Measurements from ENCODE around the gene DDX54.

The DDX54 gene, protein sequence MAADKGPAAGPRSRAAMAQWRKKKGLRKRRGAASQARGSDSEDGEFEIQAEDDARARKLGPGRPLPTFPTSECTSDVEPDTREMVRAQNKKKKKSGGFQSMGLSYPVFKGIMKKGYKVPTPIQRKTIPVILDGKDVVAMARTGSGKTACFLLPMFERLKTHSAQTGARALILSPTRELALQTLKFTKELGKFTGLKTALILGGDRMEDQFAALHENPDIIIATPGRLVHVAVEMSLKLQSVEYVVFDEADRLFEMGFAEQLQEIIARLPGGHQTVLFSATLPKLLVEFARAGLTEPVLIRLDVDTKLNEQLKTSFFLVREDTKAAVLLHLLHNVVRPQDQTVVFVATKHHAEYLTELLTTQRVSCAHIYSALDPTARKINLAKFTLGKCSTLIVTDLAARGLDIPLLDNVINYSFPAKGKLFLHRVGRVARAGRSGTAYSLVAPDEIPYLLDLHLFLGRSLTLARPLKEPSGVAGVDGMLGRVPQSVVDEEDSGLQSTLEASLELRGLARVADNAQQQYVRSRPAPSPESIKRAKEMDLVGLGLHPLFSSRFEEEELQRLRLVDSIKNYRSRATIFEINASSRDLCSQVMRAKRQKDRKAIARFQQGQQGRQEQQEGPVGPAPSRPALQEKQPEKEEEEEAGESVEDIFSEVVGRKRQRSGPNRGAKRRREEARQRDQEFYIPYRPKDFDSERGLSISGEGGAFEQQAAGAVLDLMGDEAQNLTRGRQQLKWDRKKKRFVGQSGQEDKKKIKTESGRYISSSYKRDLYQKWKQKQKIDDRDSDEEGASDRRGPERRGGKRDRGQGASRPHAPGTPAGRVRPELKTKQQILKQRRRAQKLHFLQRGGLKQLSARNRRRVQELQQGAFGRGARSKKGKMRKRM

DNA sequence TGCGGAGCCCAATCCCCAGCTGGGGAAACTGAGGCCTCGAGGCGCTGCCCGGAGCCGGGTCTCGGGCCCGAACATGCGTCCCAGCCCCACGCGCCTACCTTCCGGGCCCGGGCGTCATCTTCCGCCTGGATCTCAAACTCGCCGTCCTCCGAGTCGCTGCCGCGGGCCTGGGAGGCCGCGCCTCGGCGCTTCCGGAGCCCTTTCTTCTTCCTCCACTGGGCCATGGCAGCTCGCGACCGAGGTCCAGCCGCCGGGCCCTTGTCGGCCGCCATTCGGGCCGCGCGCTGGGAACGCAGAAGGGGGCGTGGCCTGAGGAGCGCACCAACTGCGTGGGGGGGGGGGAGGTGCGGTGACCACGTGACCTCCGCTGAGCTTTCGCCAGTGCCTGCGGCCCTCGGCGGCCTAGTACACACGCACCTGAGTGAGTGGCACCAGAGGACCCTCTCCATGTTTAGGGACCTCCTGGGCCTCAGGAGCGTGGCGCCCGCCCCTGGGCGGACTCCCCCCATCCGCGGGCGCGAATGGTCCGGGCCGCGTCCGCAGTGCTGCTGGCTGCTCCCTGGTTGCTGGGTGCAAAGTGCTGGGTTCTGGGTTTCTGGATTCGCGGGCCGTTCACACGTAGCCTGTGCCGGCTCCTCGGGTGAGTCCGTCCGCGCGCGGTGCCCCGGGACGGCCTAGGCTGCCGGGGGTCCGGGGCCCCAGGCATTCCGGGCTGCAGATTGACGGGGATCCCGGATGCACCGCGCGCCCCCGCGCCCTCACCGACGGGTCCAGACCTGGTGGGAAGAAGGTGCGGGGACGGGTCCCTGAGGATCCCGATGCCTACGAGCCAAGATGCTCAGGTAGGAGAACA lies at the start of gene DDX54, which contains the start of gene RITA1:
Gene DDX54, minus strand, starts transcription at position 299 of the 853 bp plus-strand sequence. Its CDS starts 27 bp downstream, at position 272.
Gene RITA1, plus strand, starts transcription at position 542 of the 853 bp plus-strand sequence. CDS start 1,026 bp downstream, outside the sequence.
- peak; percentile 71 for DNase-seq (ENCODE audit: low read depth)

DNA sequence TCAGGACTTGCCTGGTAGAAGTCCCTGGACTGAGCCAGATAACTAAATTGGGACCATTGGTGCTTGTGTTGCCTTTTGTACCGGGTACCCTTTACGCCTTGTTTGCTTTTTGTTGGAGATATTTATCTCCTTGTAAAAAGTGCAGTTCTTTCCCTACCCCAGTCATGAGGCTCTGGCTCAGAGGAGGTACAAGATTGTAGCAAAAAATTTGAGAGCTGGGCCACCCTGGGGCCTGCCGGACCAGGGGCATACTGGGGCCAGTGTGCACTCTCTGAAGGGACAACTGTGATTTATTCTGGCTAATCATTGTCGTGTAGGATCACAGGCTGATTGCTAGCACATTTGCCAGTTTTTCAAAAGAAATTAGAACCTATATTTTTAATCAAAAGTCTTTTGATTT lies 49.2 kb upstream of the DDX54 start:
- no peak for DNase-seq (ENCODE audit: low read depth)

DNA sequence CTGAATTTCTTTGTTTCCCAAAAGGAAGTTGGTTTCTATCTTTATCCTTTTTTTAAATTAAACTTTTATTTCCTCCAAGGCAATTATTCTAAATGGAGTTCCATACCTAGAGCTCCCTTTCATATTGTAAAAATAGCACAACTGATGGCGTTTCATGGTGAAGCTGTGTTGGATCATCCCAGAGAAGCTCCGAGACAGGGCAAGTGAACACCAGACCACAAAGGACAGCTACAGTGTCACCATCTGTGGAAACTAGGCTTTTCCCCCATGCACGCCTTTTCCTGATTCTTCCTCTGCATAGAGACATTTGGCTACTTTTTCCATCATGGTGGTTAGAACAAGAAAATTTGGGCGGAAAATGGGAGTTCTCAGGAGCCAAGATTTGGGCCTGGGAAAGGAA lies 48.7 kb upstream of the DDX54 start:
- no peak for DNase-seq (ENCODE audit: low read depth)

DNA sequence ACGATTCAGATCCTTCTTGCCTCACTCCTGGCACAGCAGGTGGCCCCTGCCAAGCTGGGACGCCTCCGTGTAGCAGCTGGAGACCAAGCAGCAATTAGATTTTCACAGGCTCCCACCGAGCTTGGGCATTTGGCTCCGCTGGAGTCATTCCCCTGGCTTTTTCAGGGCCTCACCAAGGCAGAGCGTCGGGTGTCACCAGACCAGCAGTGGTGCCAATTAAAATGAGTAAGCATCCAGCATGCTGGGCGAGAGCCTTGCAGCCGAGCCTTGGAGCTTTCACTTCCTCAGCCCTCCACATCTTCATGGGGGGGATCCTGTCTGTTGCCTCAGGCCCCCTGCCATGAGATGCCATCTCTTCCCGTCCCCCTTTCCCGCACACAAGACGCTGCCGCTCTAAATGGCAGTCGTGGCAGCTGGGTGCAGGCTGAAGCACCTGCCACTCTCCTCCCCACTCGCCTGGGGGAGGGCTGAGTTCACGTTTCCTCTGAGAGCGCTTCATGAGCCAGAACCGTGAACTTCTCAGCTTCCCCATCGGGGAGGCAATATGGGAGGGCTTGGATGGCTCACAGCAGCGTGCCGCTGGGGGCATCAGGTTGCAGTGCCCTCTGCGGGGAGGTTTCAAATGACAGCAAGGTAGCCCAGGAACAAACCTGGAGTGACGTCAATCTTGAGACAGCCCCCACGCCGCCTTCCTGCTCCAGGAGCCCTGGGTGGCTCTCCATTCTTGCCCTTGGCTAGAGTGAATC lies 47.7 kb upstream of the DDX54 start:
- peak; percentile 46 for DNase-seq (ENCODE audit: low read depth)

DNA sequence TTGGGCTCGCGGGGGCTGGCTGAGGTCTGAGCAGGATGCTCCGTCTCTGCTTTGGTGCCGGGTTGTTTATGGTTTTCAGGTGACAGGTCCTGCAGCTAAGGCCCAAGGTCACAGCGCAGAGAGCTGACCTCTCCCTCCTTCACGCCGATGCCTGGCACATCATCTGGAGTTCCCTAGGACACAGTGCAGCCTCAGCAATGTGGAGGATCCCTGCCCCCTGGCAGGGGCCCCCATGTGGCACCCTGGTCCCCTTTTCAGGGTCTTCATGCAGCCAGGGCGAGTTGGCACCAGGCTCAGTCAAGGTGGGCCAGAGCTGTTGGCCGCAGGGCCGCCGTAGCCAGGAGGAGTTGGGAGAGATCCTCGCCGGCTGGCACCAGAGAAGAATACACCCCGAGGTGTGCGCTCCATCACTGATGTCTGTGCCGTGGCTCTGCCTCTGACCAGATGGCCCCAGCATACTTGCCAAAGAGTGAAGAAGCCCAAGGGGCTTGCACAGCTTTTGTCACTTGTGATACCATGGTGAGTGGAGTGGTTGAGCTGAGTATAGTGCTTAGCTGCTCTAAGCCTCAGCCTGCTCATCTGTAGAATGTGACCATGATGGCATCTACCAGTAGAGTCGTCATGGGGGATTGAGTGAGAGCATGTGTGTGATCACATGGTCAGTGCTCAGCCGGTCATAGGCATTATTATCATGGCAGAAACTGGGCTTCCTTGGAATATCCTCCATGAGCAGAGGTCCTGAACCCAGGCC lies 47.0 kb upstream of the DDX54 start:
- DNase-seq (ENCODE audit: low read depth): no peak

DNA sequence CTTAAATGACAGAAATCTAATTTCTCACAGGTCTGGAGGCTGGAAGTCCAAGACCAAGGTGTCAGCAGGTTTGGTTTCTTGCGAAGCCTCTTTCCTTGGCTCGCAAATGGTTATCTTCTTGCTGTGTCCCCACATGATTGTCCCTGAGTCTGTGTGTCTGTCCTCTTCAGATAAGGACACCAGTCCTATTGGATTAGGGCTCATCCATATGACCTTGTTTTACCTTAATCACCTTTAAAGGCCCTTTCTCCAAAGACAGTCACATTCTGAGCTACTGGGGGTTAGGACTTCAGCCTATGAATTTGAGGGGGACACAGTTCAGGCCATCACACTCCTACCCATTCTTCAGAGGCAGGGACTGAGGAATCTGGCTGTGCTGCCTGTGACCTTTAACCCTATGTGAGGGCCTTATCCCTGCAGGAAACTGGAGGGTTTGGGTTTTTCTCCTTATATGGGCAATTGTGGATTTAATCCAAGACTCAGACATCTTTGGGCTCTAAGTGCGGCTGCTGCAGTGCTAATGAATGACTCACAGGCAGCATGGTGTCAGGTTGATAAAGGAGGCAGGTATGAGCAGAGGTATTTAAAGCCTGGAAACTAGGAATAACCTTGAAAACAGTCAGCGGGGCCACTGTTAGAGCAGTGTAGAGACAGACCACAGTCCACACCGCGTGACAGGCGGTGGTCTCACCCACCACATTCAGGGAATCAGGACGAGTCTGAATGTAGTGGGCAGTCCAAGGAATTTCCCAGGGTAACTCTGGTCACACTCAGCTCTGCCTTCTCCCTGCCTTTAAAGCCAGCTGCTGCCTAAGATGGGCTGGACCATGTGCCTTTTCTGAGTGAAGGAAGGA lies 46.2 kb upstream of the DDX54 start:
- peak; percentile 85 for DNase-seq (ENCODE audit: low read depth)

DNA sequence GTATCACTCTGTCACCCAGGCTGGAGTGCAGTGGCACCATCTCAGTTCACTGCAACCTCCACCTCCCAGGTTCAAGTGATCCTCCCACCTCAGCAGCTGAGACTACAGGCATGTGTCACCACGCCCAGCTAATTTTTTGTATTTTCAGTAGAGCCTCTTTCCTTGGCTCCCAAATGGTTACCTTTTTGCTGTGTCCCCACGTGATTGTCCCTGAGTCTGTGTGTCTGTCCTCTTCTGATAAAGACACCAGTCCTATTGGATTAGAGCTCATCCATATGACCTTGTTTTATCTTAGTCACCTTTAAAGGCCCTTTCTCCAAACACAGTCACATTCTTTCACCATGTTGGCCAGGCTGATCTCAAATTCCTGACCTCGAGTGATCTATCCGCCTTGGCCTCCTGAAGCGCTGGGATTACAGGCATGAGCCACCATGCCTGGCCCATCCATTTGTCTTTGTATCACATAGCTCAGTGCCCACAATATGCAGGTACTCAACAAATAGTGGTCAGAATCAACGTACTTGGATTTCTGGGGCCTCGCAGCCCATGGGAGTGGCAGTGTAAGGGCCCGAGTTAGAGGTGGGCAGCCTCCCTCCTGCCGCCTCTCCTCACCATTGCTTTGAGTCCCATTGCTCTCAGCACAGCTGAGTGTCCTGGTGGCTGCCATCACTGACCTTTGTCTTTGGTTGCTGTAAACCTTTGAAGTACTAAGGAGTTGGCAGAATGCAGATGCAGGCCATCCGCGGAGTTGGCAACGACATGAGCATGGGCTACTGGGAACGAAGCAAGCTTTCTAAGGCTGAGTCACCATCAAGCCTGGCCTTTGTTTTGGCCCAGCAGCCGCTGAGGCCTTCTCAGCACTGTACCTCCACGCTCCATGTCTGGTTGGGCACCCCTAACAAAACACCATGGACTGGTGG lies 45.3 kb upstream of the DDX54 start:
- peak; percentile 63 for DNase-seq (ENCODE audit: low read depth)

DNA sequence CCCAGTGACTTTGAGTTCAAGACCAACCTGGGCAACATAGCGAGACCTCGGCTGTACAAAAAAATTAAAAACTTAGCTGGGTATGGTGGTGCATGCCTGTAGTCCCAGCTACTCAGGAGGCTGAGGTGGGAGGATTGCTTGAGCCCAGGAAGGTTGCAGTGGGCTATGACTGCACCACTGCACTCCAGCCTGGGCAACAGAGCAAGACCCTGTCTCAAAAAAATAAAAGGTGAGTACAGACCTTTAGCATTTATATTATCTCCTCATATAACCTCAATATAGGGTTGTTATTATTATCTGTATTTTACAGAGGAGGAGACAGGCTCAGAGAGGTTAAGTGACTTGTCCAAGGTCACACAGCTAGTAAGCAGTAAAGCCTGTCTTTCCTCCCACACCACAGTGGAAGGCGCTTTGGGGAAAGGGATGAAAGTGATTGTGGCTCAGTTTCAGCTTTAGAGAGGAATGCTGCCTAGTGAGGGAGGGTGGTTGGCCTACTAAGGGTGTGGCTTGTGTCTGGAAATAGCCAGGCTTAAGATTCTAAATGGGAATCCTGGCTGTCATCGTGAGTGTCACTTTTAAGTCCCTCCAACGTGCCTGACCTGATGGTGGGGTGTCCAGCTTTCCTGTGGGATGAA lies 43.2 kb upstream of the DDX54 start:
- peak; percentile 49 for DNase-seq (ENCODE audit: low read depth)

DNA sequence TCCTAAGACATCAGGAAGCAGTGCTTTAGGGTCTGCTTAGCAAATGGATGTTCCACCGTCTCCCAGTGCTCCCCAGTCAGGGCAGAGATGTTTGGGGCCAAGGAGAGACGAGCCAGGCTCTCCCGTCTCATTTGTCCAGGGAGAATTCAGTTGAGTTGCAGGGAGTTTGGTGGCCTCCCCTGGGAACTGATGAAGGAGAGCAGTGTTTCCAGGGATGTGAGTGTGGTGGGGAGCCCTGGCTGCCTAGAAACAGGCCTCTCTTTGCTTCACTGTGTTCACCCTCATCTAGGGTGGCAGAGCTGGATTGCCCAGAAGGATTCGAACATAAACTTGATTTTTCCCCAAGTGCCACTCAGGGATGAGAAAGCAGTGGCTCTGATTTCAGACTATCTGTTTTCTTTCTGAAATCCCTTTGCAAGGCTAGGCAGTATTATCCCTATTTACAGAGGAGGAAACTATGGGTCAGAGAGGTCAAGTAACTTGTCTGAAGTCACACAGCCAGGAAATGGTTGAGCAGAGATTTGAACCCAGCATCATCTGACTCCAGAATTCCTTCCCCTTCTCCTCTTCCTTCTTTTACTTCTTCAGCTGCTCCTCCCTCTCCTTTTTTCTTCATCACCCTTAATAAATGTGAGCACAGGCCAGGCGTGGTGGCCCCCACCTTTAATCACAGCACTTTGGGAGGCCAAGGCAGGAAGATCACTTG lies 42.6 kb upstream of the DDX54 start:
- DNase-seq (ENCODE audit: low read depth): no peak

DNA sequence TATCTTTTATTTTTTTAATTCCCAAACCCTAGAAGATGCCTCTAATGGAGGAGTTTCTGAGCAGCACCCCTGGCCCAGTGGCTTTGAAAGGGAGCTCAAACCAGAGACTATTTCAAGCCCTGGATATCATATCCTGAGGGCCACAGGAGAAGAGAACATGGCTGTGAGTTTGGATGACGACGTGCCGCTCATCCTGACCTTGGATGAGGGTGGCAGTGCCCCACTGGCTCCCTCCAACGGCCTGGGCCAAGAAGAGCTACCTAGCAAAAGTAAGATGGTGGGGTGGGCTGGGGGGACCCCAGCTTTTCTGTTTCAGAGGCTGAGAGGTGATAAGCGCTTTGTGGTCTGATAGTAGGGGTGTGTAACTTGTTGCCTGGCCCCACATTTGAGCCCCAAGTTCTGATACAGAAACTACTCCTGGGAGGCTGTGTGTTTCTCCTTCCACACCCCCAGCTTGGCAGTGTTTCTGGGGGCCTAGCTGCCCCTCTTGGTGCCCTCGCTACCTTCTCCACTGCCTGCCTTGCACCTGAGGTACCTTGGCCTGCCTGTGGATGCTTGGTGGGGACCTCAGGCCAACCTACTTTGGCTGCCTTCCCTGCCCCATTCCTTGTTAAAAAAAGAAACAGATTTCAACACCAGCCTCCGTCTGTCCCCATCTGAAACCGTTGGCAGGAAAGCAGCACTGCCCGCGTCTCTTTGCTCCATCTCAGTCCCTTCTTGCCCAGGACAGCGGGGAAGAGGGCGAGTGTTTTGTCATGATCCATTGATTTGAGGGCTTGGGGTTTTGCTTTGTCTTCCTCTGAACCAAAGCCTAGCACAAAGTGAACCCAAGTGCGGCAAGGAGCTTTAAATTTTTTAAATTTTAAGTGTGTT lies 41.7 kb upstream of the DDX54 start:
- no peak for DNase-seq (ENCODE audit: low read depth)

DNA sequence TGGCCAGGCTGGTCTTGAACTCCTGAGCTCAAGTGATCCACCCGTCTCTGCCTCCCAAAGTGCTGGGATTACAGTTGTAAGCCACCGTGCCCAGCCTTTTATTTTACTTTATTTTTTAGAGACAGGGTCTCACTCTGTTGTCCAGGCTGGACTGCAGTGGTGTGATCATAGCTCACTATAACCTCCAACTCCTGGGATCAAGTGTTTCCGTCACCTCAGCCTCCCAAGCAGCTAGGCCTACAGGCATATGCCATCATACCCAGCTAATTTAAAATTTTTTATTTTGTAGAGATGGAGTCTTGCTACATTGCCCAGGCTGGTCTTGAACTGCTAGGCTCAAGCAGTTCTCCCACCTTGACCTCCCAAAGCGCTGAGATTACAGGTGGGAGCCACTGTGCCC lies 39.7 kb upstream of the DDX54 start:
- no peak for DNase-seq (ENCODE audit: low read depth)

DNA sequence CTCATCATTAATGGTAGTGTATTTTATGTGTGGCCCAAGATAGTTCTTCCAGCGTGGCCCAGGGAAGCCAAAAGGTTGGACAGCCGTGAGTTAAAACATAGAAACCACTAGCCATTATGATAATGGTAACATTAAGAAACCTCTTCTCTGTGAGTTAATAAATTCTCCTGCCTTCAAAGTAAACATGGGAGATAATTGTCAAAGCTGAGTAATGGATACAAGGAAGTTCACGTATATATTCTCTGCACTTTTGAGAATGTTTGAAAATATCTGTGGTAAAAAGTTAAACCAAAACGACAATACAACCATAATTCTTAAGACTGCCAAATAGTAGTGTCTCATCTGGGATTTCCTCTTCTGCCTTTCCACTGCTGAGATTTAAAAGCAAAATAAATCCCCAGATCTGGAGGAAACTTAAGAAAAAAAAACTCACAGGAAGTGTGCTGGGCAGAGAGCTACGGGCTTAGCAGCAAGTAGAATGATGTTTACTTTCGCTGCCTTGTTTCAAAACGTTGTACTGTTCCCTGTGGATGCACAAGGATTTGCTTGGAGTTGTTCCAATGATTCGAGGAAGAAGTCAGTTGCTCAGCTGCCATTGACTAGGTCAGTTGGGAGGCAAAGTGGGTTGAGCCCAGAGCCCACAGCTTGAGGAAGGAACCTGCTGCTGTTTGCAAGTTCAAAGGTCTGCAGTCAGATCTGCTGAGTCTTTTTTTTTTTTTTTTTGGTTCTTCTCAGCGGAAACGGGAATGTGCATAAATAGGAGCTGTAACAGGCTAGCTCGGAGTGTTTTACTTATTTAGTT lies 37.7 kb upstream of the DDX54 start:
- peak; percentile 87 for DNase-seq (ENCODE audit: low read depth)

DNA sequence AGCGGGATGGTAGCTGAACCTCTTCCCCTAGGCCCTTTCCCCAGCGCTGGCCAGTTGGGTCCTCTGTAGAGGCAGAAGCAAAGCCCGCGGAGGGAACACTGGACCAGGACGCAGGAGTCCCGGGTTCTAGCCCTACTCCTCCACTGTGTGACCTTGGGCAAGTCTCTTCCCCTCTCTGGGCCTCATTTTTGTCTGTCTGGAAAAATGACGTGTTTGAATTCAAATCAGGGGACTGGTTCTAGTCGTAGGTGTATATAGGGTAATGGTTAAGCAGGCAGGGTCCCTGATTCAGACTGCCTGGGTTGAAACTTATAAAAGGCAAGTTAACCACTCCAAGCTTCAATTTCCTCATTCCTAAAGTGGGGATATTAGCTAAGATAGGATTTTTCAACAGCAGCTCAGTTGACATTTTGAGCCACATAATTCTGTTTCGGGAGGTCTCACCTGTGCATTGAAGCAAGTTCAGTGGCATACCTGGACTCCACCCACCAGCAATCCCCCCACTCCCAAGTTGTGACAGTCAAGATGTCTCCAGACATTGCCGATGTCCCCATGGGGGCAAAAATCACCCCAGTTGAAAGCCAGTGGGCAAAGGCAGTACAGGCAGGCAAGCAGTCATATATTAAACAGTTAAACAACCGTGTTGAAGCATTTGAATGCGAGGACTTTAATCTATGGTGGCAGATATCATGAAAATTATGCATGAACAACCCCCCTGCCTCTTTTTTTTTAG lies 36.9 kb upstream of the DDX54 start:
- no peak for DNase-seq (ENCODE audit: low read depth)

DNA sequence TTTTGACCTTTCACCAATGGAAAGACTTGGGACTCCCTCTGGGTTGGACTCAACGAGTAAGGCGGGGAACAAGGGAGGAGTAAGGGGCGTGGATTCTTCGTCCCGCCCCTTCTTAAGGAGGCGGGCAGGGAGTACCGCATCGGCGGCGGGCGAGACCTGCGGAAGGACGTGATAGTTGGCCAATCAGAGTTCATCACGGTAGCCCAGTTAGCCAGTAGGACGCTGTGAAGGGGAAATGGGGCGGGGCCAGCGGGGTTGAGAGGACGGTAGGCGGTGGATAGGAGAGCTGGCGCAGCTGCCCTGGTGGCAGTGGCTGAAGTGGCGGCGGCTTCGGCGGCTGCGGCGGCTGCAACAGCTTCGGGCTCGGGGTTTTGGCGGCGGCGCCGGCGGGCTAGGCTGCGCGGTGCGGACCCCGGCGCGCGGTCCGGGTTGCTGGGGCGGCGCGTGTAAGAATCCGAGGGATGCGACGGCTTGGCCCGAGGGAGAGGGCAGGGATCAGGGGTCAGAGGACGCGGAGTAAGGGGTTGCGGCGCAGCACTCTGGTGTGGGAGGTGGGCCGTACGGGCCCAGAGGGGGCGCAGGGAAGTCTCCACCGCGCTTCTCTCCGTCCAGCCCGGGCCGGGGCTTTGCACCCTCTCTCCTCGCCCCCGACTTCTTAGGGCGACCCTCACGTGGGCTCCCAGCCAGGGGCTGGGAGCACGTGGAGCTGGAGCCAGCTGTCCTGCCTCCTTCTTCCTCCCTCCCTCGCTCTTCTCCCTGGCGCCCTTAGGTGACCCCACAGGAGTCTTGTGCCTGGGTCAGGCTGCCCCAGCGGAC lies 36.1 kb upstream of the DDX54 start, which contains the start of gene TPCN1:
Gene TPCN1, plus strand, starts transcription at position 284 of the 816 bp plus-strand sequence. CDS start 5,389 bp downstream, outside the sequence.
- DNase-seq (ENCODE audit: low read depth): peak; percentile 100

Measured in iris pigment epithelial cell (primary cell).